CD4-positive, alpha-beta T cell treated with Interleukin-15 for 1 hour (primary cell): Measurements from ENCODE around the gene CPAMD8.
A peak's percentile ranks its signal among the peaks of the same experiment; 100 is the strongest.
"Not testable (repeated sequence)": the region's sequence is repeated elsewhere in the genome, so short reads cannot be mapped to it uniquely, and the experiment has no call there.

Experiments used
- DNase-seq: peaks from one replicate; pipeline ENCODE4 v3.0.0-alpha.2; 2020

Gene CPAMD8

GRCh38 chr19:16890461-16891184 is 136.0 kb downstream of the CPAMD8 start:
- DNase-seq: no peak

GRCh38 chr19:16889883-16890460 is 136.6 kb downstream of the CPAMD8 start:
- no peak for DNase-seq

- DNase-seq: no peak
These were observed 137.2 kb downstream of the CPAMD8 start for GRCh38 chr19:16889366-16889882.

GRCh38 chr19:16888629-16889365 is 137.8 kb downstream of the CPAMD8 start, which contains the start of gene F2RL3:
TSS of gene F2RL3 (plus strand) at chr19:16888999. CDS start at chr19:16889190, 191 bp downstream.
- DNase-seq: no peak

- DNase-seq: no peak
These were observed 139.0 kb downstream of the CPAMD8 start for GRCh38 chr19:16887353-16888265.

GRCh38 chr19:16886305-16886880 is 140.2 kb downstream of the CPAMD8 start:
- no peak for DNase-seq

GRCh38 chr19:16885166-16885565 is 141.4 kb downstream of the CPAMD8 start:
- DNase-seq: no peak

- no peak for DNase-seq
These were observed 143.1 kb downstream of the CPAMD8 start for GRCh38 chr19:16883522-16883921.

GRCh38 chr19:16882146-16882545 is 144.5 kb downstream of the CPAMD8 start:
- DNase-seq: no peak

GRCh38 chr19:16880884-16881554 is 145.6 kb downstream of the CPAMD8 start:
- no peak for DNase-seq

- DNase-seq: no peak
These were observed 148.2 kb downstream of the CPAMD8 start for GRCh38 chr19:16878181-16878965.

- DNase-seq: no peak
These were observed 149.0 kb downstream of the CPAMD8 start for GRCh38 chr19:16877581-16877980.

GRCh38 chr19:16876904-16877361 is 149.7 kb downstream of the CPAMD8 start:
- no peak for DNase-seq

GRCh38 chr19:16875584-16876555 is 150.7 kb downstream of the CPAMD8 start:
- peak; percentile 32 for DNase-seq

- not testable (repeated sequence) for DNase-seq
These were observed 151.7 kb downstream of the CPAMD8 start for GRCh38 chr19:16874978-16875299.

GRCh38 chr19:16874250-16874977 is 152.2 kb downstream of the CPAMD8 start:
- DNase-seq: no peak

GRCh38 chr19:16873594-16873993 is 153.0 kb downstream of the CPAMD8 start:
- DNase-seq: no peak

GRCh38 chr19:16872728-16873127 is 153.9 kb downstream of the CPAMD8 start:
- no peak for DNase-seq

- no peak for DNase-seq
These were observed 154.7 kb downstream of the CPAMD8 start for GRCh38 chr19:16871871-16872270.
